Heart left ventricle (tissue), 13 donors: ENCODE data around the gene LPAR3.

Experiments used
- CTCF ChIP-seq, 12 donors: fragments of 200-600 bp; sonication (generic) in 4 of 12; IDR thresholded peaks; one replicate each; pipeline versions ENCODE4 v1.5.0 to v1.8.0; 2018 to 2022; ENCODE audit warnings: antibody characterized with exemption in 12 of 12, mild to moderate bottlenecking in 5 of 12
- POLR2A ChIP-seq, 2 donors: fragments of 450-650 bp; IDR thresholded peaks; one replicate each; pipeline ENCODE4 v1.6.1; 2017; ENCODE audit warnings: antibody characterized with exemption in 2 of 2, mild to moderate bottlenecking in 2 of 2, moderate library complexity in 2 of 2
- donor health status: ischemic (EF 13 %, LVEDD 7.1; RV severe dilation, severe dysfunction).
- donor health status: DM: no; HTN: yes; CAD: no.
- donor health status: DM: no; HTN: no; CAD: no.
- donor health status: ischemic (EF 25% LVEDD 6.9; RV normal size, moderate dysfunction).
- donor health status: ischemic (EF 25% LVEDD 5.7; RV mildly dilated, moderate dysfunction).
- donor health status: ischemic (EF 35%, LVEDD 5.7; RV mildly dilated, moderate dysfunction).
- donor health status: nonischemic (EF 11% LVEDD 7.7; RV severe dilation, severe dysfunction).
- donor health status: DM: yes; HTN: yes; CAD: no.
- donor health status: PGD.
- donor health status: ischemic (EF 29% LVEDD 5.4; RV normal size, mild dysfunction).
- donor health status: nonischemic (EF 23%, LVEDD 6.1; RV moderate dilation, normal function).

DNA sequence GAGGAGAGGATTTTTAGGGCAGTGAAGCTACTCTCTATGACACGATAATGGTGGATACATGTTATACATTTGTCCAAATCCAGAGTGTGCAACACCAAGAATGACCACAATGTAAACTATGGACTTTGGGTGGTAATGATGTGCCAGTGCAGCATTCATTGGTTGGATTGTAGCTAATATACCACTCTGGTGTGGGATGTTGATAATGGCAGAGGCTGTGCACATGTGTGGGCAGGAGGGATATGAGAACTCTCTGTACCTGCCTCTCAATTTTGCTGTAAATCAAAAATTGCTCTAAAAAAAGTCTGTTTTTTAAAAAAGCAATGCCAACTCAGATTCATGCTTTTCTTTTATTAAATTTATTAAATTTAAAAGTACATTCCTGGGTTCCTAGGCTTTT lies 27.2 kb upstream of the LPAR3 start:
- no peak for TF ChIP-seq POLR2A (IDR thresholded peaks at IDR 0.05)
- TF ChIP-seq CTCF (IDR thresholded peaks at IDR 0.05): no peak
